Heart left ventricle (tissue), 16 donors: ENCODE measurements around the gene PKDCC. TPM values are rescaled to one million over a fixed set of nuclear protein-coding genes. Genes with fewer than 3 reads are reported as not detected.
"Not testable (repeated sequence)": the region's sequence is repeated elsewhere in the genome, so short reads cannot be mapped to it uniquely, and the experiment has no call there.

Experiments
- ATAC-seq, 4 donors: fragments of 200-7000 bp; cut with Tn5 transposase; one replicate each; pipeline ENCODE4 v1.9.1; 2020 to 2022; ENCODE audit warnings: moderate library complexity in 4 of 4, mild to moderate bottlenecking in 3 of 4, moderate number of reproducible peaks in 1 of 4
- DNase-seq, 5 donors: peaks; one replicate each; pipeline ENCODE4 v3.0.0-alpha.2; 2020
- H3K27ac ChIP-seq, 12 donors: fragments of 200-600 bp; sonication (generic) in 4 of 12; one replicate each; pipeline versions ENCODE4 v1.5.0 to v1.8.0; 2016 to 2022; ENCODE audit warnings: mild to moderate bottlenecking in 2 of 12
- H3K27me3 ChIP-seq, 9 donors: fragments of 200-600 bp; sonication (generic) in 2 of 9; one replicate each; pipeline versions ENCODE4 v1.5.1 to v1.8.0; 2016 to 2022; ENCODE audit warnings: mild to moderate bottlenecking in 3 of 9
- H3K36me3 ChIP-seq, 9 donors: fragments of 200-600 bp; sonication (generic) in 2 of 9; one replicate each; pipeline versions ENCODE4 v1.5.0 to v1.8.0; 2018 to 2022; ENCODE audit warnings: mild to moderate bottlenecking in 2 of 9
- H3K4me1 ChIP-seq, 12 donors: fragments of 200-600 bp; sonication (generic) in 4 of 12; one replicate each; pipeline versions ENCODE4 v1.5.0 to v1.8.0; 2016 to 2022; ENCODE audit warnings: mild to moderate bottlenecking in 3 of 12
- H3K4me3 ChIP-seq, 12 donors: fragments of 200-600 bp; sonication (generic) in 4 of 12; one replicate each; pipeline versions ENCODE4 v1.5.0 to v1.8.0; 2017 to 2022; ENCODE audit warnings: mild to moderate bottlenecking in 9 of 12, moderate library complexity in 4 of 12
- H3K9me3 ChIP-seq, 12 donors: fragments of 200-600 bp; sonication (generic) in 4 of 12; one replicate each; pipeline versions ENCODE4 v1.5.0 to v1.8.0; 2016 to 2022; ENCODE audit warnings: mild to moderate bottlenecking in 1 of 12
- POLR2A ChIP-seq, 2 donors: fragments of 450-650 bp; IDR thresholded peaks; one replicate each; pipeline ENCODE4 v1.6.1; 2017; ENCODE audit warnings: antibody characterized with exemption in 2 of 2, mild to moderate bottlenecking in 2 of 2, moderate library complexity in 2 of 2
- WGBS, 4 donors: extraction: QIAGEN DNeasy Blood & Tissue Kit in 2 of 4; methylation state at CpG; one replicate each; pipeline versions ENCODE4 v1.1.5 to v1.1.7; 2013 to 2018; 5-methylcytosine and 5-hydroxymethylcytosine counted together
- intact Hi-C, 10 donors: fragments of 100-400 bp; cut with DNase I; formaldehyde crosslinking; loops; one replicate each; pipeline versions ENCODE4 v1.11.1 to v1.14.2; 2022
- polyA plus RNA-seq, 2 donors: library from polyadenylated mRNA; stranded (reverse); fragments of 200-250 nt; gene quantifications; one replicate each; pipeline ENCODE4 v1.2.3, GENCODE V29; 2013
- total RNA-seq, 9 donors: library from RNA; depleted of rRNA in 2 of 9; stranded (reverse); fragments of >200 nt in 2 of 9; fragmentation: NEBNext Ultra II Directional in 3 of 9; extraction: Animal tissue kit (Norgen Biotek cat#: 25700) in 3 of 9; gene quantifications; one replicate each; pipeline versions ENCODE4 v1.1.0 to v1.2.4, GENCODE V29; 2016 to 2023
- TF ChIP-seq, protein P1 (sequence below), 12 donors: fragments of 200-600 bp; sonication (generic) in 4 of 12; IDR thresholded peaks; one replicate each; pipeline versions ENCODE4 v1.5.0 to v1.8.0; 2018 to 2022; ENCODE audit warnings: antibody characterized with exemption in 12 of 12, mild to moderate bottlenecking in 5 of 12
- donor health status: ischemic (EF 13 %, LVEDD 7.1; RV severe dilation, severe dysfunction).
- donor health status: healthy with polysubstance abuse.
- donor health status: DM: no; HTN: yes; CAD: no.
- donor health status: DM: no; HTN: no; CAD: no.
- donor health status: ischemic (EF 25% LVEDD 6.9; RV normal size, moderate dysfunction).
- donor health status: ischemic (EF 25% LVEDD 5.7; RV mildly dilated, moderate dysfunction).
- donor health status: healthy.
- donor health status: DM: yes; HTN: yes; CAD: no.
- donor health status: ischemic (EF 35%, LVEDD 5.7; RV mildly dilated, moderate dysfunction).
- donor health status: nonischemic (EF 11% LVEDD 7.7; RV severe dilation, severe dysfunction).
- donor health status: DM: yes; HTN: yes; CAD: no.
- donor health status: PGD.
- donor health status: ischemic (EF 29% LVEDD 5.4; RV normal size, mild dysfunction).
- donor health status: nonischemic (EF 23%, LVEDD 6.1; RV moderate dilation, normal function).

The PKDCC gene
- total and polyA plus RNA-seq, 11 donors, result 22.7 to 124 (median 53.2) TPM

DNA sequence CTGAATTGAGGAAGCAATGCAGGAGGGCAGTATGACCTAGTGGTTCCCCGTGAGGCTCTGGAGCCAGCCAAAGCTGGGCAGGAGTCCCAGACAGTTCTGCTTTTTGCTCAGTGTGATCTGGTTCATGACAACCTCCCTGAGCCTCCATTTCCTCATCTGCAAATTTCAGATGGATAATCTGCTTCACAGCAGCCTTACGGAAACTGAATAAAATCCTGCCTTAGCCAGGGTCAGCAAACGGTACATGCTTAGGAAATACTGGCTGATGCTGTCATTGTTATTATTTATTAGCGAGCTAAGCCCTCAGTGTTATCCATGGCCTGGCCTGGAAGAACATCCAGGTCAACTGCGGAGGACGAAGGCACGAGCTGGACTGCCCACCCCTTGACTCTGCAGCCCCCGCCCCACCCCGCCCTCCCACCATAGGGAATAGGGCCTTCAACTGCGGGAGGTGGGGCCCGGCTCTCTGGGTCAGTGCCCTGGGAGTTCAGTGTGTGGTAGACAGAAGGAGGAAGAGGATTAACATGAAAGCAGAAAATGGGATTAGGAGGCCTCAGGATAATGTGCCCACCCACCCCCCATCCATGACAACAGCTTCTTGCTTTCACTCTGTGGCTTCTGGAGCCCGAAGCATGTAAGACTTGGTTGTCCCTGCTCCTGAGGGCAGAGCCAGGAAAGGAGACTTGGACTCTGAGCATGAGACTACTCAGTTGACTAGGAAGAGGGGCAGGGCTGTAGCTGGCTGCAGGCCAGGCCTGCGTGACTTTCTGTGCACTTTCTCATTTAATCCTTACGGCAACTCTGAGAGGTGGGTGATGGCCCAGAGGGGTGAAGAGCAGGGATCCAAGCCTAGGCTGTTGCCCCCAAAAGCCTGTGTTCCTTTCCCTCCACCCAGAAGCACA is 13.1 kb downstream of the PKDCC start:
- Histone ChIP-seq H3K4me1 (peaks cover 9 to 67% (median 38%) of the 10 kb centered on the region in 12 donors), H3K9me3 (peaks cover 0 to 2% (median 0%) of the 10 kb centered on the region in 12 donors), H3K27ac (peak overlapping the region in 11 of 12 donors; percentile 22 to 95 (median 69)), H3K36me3 (peaks cover 0 to 42% (median 32%) of the 10 kb centered on the region in 9 donors), H3K27me3 (no peaks in the 10 kb centered on the region), H3K4me3 (no peak overlapping the region)
- ATAC-seq (peak; percentile 67 to 87 (median 74)), DNase-seq (peak in 4 of 5 donors; percentile 57 to 80 (median 64))
- no peak for TF ChIP-seq POLR2A (IDR thresholded peaks at IDR 0.05)
- whole genome bisulfite sequencing, 4 donors, result 45 to 55% (median 51%) methylated on average over 14 of the region's 14 CpGs
- intact Hi-C loops, result no loop called here

- Histone ChIP-seq H3K9me3 (peaks cover 0 to 2% (median 0%) of the 10 kb centered on the region in 12 donors), H3K27ac (peak overlapping the region in 3 of 12 donors; percentile 59 to 95 (median 75)), H3K36me3 (peaks cover 0 to 34% (median 27%) of the 10 kb centered on the region in 9 donors), H3K4me3 (no peak overlapping the region), H3K27me3 (no peaks in the 10 kb centered on the region), H3K4me1 (peaks cover 7 to 59% (median 31%) of the 10 kb centered on the region in 12 donors)
- WGBS, 4 donors, result 73 to 74% (median 73%) methylated on average over 1 of the region's 1 CpG
- ATAC-seq, result no peak
- intact Hi-C loops, result no loop called here
- TF ChIP-seq, protein P1, sequence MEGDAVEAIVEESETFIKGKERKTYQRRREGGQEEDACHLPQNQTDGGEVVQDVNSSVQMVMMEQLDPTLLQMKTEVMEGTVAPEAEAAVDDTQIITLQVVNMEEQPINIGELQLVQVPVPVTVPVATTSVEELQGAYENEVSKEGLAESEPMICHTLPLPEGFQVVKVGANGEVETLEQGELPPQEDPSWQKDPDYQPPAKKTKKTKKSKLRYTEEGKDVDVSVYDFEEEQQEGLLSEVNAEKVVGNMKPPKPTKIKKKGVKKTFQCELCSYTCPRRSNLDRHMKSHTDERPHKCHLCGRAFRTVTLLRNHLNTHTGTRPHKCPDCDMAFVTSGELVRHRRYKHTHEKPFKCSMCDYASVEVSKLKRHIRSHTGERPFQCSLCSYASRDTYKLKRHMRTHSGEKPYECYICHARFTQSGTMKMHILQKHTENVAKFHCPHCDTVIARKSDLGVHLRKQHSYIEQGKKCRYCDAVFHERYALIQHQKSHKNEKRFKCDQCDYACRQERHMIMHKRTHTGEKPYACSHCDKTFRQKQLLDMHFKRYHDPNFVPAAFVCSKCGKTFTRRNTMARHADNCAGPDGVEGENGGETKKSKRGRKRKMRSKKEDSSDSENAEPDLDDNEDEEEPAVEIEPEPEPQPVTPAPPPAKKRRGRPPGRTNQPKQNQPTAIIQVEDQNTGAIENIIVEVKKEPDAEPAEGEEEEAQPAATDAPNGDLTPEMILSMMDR (IDR thresholded peaks at IDR 0.05), result no peak
- TF ChIP-seq POLR2A (IDR thresholded peaks at IDR 0.05), result no peak
- DNase-seq, result peak in 1 of 5 donors; percentile 13
Measured at GRCh38 chr2:42061839-42062238, 14.0 kb downstream of the PKDCC start.

DNA sequence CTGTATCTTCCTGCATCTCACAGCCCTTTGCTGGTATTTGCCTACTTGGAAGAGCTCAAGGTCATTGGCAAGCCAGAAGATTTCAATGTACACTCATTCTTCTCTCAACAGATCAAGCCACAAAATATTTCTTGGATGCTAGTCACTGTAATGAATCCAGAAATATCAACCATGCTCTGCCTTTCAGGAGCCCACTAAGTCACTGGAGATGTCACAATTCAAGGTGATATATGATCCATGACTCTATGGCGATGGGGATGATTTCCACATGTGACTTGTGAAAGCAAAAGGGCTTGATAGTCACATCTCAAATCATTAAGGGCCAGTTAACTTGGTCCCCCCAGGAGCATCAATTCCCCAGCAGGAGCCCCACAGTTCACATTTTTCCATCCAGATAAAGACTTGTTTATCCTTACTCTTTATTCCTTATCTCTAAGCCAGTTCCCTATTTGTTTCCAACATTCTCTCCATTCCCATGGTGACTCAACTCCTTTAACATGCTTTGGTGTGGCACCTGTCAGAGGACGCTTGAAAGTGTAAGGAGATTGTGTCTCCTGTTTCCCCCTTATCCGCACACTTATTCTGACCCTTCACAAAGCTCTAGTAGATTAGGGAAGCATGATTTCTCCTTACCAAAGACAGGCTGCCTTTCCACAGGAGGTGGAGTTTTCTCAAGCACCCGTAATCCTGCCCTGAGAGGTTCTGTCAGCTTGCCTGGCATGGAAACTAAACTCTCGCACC is 15.8 kb downstream of the PKDCC start:
- WGBS, 4 donors, result 69 to 78% (median 76%) methylated on average over 5 of the region's 5 CpGs
- Histone ChIP-seq H3K27ac (peak overlapping the region in 1 of 12 donors; percentile 54), H3K36me3 (peaks cover 0 to 16% (median 9%) of the 10 kb centered on the region in 9 donors), H3K9me3 (peaks cover 0 to 2% (median 0%) of the 10 kb centered on the region in 12 donors), H3K4me3 (no peak overlapping the region), H3K4me1 (peaks cover 7 to 44% (median 29%) of the 10 kb centered on the region in 12 donors), H3K27me3 (no peaks in the 10 kb centered on the region)
- ATAC-seq (no peak), DNase-seq (peak in 1 of 5 donors; percentile 4)
- TF ChIP-seq, protein P1 (IDR thresholded peaks at IDR 0.05), result no peak
- no peak for TF ChIP-seq POLR2A (IDR thresholded peaks at IDR 0.05)
- intact Hi-C loops, result no loop called here

DNA sequence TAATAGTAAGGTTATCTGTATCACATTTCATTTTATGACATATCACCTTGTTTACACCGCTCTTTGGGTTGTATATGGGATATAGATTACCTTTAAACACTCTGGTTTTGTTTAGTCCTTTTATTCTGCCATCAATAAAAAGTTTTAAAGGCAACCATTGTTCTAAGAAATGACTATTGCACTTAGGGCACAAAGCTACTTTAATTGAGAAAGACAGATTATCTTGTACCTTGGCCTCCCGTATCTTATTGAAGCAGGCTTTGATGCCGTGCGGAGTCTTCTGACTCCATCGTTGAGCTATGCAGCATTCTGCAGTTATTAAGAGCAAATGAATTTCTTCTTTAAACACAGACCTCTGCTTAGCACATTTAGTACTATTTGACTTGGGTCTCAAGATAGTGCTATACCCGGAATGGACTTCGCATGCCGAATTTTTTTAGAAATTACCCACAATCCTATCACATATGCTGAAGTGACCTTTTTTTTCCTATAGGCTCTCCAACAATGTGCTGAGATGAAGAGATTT is 16.7 kb downstream of the PKDCC start:
- ATAC-seq (no peak), DNase-seq (peak in 1 of 5 donors; percentile 10)
- peaks cover 7 to 40% (median 25%) of the 10 kb centered on the region in 12 donors for H3K4me1 ChIP-seq
- no peak overlapping the region for H3K4me3 ChIP-seq
- 62 to 67% (median 65%) methylated on average over 8 of the region's 8 CpGs for WGBS, 4 donors
- peaks cover 0 to 2% (median 0%) of the 10 kb centered on the region in 12 donors for H3K9me3 ChIP-seq
- intact Hi-C loops, result no loop called here
- H3K27me3 ChIP-seq, result no peaks in the 10 kb centered on the region
- TF ChIP-seq POLR2A (IDR thresholded peaks at IDR 0.05), result no peak
- TF ChIP-seq, protein P1 (IDR thresholded peaks at IDR 0.05), result no peak
- peak overlapping the region in 1 of 12 donors; percentile 54 for H3K27ac ChIP-seq
- H3K36me3 ChIP-seq, result peaks cover 0 to 7% (median under 1%) of the 10 kb centered on the region in 9 donors

DNA sequence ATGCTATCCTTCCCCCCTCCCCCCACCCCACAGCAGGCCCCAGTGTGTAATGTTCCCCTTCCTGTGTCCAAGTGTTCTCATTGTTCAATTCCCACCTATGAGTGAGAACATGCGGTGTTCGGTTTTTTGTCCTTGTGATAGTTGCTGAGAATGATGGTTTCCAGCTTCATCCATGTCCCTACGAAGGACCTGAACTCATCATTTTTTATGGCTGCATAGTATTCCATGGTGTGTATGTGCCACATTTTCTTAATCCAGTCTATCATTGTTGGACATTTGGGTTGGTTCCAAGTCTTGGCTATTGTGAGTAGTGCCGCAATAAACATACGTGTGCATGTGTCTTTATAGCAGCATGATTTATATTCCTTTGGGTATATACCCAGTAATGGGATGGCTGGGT is 17.9 kb downstream of the PKDCC start:
- H3K9me3 ChIP-seq, H3K27me3 ChIP-seq, DNase-seq, H3K27ac ChIP-seq, ATAC-seq, H3K4me3 ChIP-seq, intact Hi-C loops, H3K36me3 ChIP-seq: not testable (repeated sequence)
- WGBS, 4 donors, result 90 to 95% (median 93%) methylated on average over 5 of the region's 5 CpGs
- H3K4me1 ChIP-seq, result peaks cover 2 to 27% (median 13%) of the 10 kb centered on the region in 12 donors

DNA sequence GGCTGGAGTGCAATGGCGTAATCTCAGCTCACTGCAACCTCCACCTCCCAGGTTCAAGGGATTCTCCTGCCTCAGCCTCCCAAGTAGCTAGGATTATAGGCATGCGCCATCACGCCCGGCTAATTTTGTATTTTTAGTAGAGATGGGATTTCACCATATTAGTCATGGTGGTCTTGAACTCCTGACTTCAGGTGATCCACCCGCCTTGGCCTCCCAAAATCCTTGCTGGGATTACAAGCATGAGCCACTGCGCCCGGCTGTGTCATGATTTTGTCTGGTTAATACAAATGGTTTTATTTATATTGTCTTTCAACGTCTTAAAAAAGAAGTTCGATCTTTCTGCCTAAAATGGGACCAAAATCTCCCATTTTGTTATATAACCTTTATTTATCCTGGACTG is 19.2 kb downstream of the PKDCC start:
- ATAC-seq, intact Hi-C loops, H3K4me3 ChIP-seq, H3K36me3 ChIP-seq, H3K9me3 ChIP-seq, H3K27me3 ChIP-seq, DNase-seq, H3K27ac ChIP-seq: not testable (repeated sequence)
- peaks cover 0 to 20% (median 7%) of the 10 kb centered on the region in 12 donors for H3K4me1 ChIP-seq
- WGBS, 4 donors, result 93 to 98% (median 97%) methylated on average over 9 of the region's 9 CpGs
